Measurements from ENCODE around the gene DEFB129.

The DEFB129 gene

GRCh38 chr20:273884-274283 is 46.8 kb downstream of the DEFB129 start:
- Histone ChIP-seq H3K4me3 (ENCODE audit: insufficient read depth, low read length, poor library complexity, severe bottlenecking) (no peak overlapping the region), H3F3A (ENCODE audit: insufficient read depth) (no peaks in the 10 kb centered on the region), H3K9me2 (replicated peaks; ENCODE audit: insufficient read depth, low read length) (no peaks in the 10 kb centered on the region), H3K36me3 (ENCODE audit: low read length) (no peaks in the 10 kb centered on the region), H3K79me2 (ENCODE audit: insufficient read depth, low read length) (no peaks in the 10 kb centered on the region), H3K4me2 (ENCODE audit: low read depth, low read length, poor library complexity, severe bottlenecking) (no peak overlapping the region), H4K20me1 (ENCODE audit: low read depth, low read length) (no peaks in the 10 kb centered on the region), H3K9me3 (ENCODE audit: insufficient read depth, low read length) (no peaks in the 10 kb centered on the region), H2AFZ (ENCODE audit: low read depth, low read length, severe bottlenecking) (no peak overlapping the region), H3K27me3 (ENCODE audit: low read length) (no peaks in the 10 kb centered on the region), H3K9ac (ENCODE audit: low read length) (no peak overlapping the region), H3K27ac (ENCODE audit: low read depth, low read length) (no peak overlapping the region)
- TF ChIP-seq CTCF (IDR thresholded peaks at IDR 0.05; ENCODE audit: insufficient read depth, low read length, poor library complexity, severe bottlenecking), result no peak
- no peak for TF ChIP-seq EZH2phosphoT487 (conservative IDR thresholded peaks at IDR 0.05; ENCODE audit: low read length)

- H3K27ac ChIP-seq (ENCODE audit: low read depth, low read length), result no peak overlapping the region
- H4K20me1 ChIP-seq (ENCODE audit: low read depth, low read length), result no peaks in the 10 kb centered on the region
- no peaks in the 10 kb centered on the region for H3F3A ChIP-seq (ENCODE audit: insufficient read depth)
- no peaks in the 10 kb centered on the region for H3K79me2 ChIP-seq (ENCODE audit: insufficient read depth, low read length)
- H3K27me3 ChIP-seq (ENCODE audit: low read length), result no peaks in the 10 kb centered on the region
- no peak overlapping the region for H3K9ac ChIP-seq (ENCODE audit: low read length)
- no peaks in the 10 kb centered on the region for H3K9me2 ChIP-seq (replicated peaks; ENCODE audit: insufficient read depth, low read length)
- TF ChIP-seq EZH2phosphoT487 (conservative IDR thresholded peaks at IDR 0.05; ENCODE audit: low read length) (no peak), CTCF (IDR thresholded peaks at IDR 0.05; ENCODE audit: insufficient read depth, low read length, poor library complexity, severe bottlenecking) (no peak)
- H3K4me3 ChIP-seq (ENCODE audit: insufficient read depth, low read length, poor library complexity, severe bottlenecking), result no peak overlapping the region
- H2AFZ ChIP-seq (ENCODE audit: low read depth, low read length, severe bottlenecking), result no peak overlapping the region
- no peaks in the 10 kb centered on the region for H3K36me3 ChIP-seq (ENCODE audit: low read length)
- no peak overlapping the region for H3K4me2 ChIP-seq (ENCODE audit: low read depth, low read length, poor library complexity, severe bottlenecking)
- no peaks in the 10 kb centered on the region for H3K9me3 ChIP-seq (ENCODE audit: insufficient read depth, low read length)
Measured at GRCh38 chr20:275791-276190, 48.7 kb downstream of the DEFB129 start.

GRCh38 chr20:276620-277495 is 49.8 kb downstream of the DEFB129 start:
- no peak overlapping the region for H3K4me3 ChIP-seq (ENCODE audit: insufficient read depth, low read length, poor library complexity, severe bottlenecking)
- no peak overlapping the region for H2AFZ ChIP-seq (ENCODE audit: low read depth, low read length, severe bottlenecking)
- no peak overlapping the region for H3K27ac ChIP-seq (ENCODE audit: low read depth, low read length)
- H3K9me2 ChIP-seq (replicated peaks; ENCODE audit: insufficient read depth, low read length), result no peaks in the 10 kb centered on the region
- no peak for TF ChIP-seq CTCF (IDR thresholded peaks at IDR 0.05; ENCODE audit: insufficient read depth, low read length, poor library complexity, severe bottlenecking)
- TF ChIP-seq EZH2phosphoT487 (conservative IDR thresholded peaks at IDR 0.05; ENCODE audit: low read length), result no peak
- no peaks in the 10 kb centered on the region for H3K79me2 ChIP-seq (ENCODE audit: insufficient read depth, low read length)
- no peaks in the 10 kb centered on the region for H3K9me3 ChIP-seq (ENCODE audit: insufficient read depth, low read length)
- H3K9ac ChIP-seq (ENCODE audit: low read length), result no peak overlapping the region
- no peak overlapping the region for H3K4me2 ChIP-seq (ENCODE audit: low read depth, low read length, poor library complexity, severe bottlenecking)
- no peaks in the 10 kb centered on the region for H3F3A ChIP-seq (ENCODE audit: insufficient read depth)
- no peaks in the 10 kb centered on the region for H4K20me1 ChIP-seq (ENCODE audit: low read depth, low read length)
- no peaks in the 10 kb centered on the region for H3K36me3 ChIP-seq (ENCODE audit: low read length)
- no peaks in the 10 kb centered on the region for H3K27me3 ChIP-seq (ENCODE audit: low read length)
